Measurements from ENCODE around the gene RHBDL3.
"Not testable (repeated sequence)": the region's sequence is repeated elsewhere in the genome, so short reads cannot be mapped to it uniquely, and the experiment has no call there.

RHBDL3 gene

GRCh38 chr17:32265192-32265923 is at the start of gene RHBDL3:
Gene RHBDL3 (plus strand): TSS chr17:32265832. CDS start chr17:32266190, 358 bp downstream.
- no peak for DNase-seq (ENCODE audit: low read depth)

GRCh38 chr17:32222621-32223020 is 43.0 kb upstream of the RHBDL3 start:
- no peak for DNase-seq (ENCODE audit: low read depth)

- DNase-seq (ENCODE audit: low read depth): no peak
Observed at GRCh38 chr17:32223703-32224102, 41.9 kb upstream of the RHBDL3 start.

- no peak for DNase-seq (ENCODE audit: low read depth)
Observed at GRCh38 chr17:32226886-32227285, 38.7 kb upstream of the RHBDL3 start.

- DNase-seq (ENCODE audit: low read depth): no peak
Observed at GRCh38 chr17:32227910-32228309, 37.7 kb upstream of the RHBDL3 start.

GRCh38 chr17:32235588-32235987 is 30.0 kb upstream of the RHBDL3 start:
- DNase-seq (ENCODE audit: low read depth): no peak

GRCh38 chr17:32239456-32239855 is 26.2 kb upstream of the RHBDL3 start:
- no peak for DNase-seq (ENCODE audit: low read depth)

- DNase-seq (ENCODE audit: low read depth): no peak
Observed at GRCh38 chr17:32240750-32241149, 24.9 kb upstream of the RHBDL3 start.

- DNase-seq (ENCODE audit: low read depth): no peak
Observed at GRCh38 chr17:32241640-32242039, 24.0 kb upstream of the RHBDL3 start.

- no peak for DNase-seq (ENCODE audit: low read depth)
Observed at GRCh38 chr17:32249475-32249874, 16.2 kb upstream of the RHBDL3 start.

GRCh38 chr17:32253117-32253611 is 12.5 kb upstream of the RHBDL3 start:
- peak; percentile 40 for DNase-seq (ENCODE audit: low read depth)

- DNase-seq (ENCODE audit: low read depth): no peak
Observed at GRCh38 chr17:32256012-32256700, 9.5 kb upstream of the RHBDL3 start.

- DNase-seq (ENCODE audit: low read depth): no peak
Observed at GRCh38 chr17:32256701-32257019, 9.0 kb upstream of the RHBDL3 start.

- DNase-seq (ENCODE audit: low read depth): no peak
Observed at GRCh38 chr17:32258383-32259140, 7.1 kb upstream of the RHBDL3 start.

- DNase-seq (ENCODE audit: low read depth): peak; percentile 37
Observed at GRCh38 chr17:32259586-32259985, 6.0 kb upstream of the RHBDL3 start.

- no peak for DNase-seq (ENCODE audit: low read depth)
Observed at GRCh38 chr17:32261417-32261736, 4.3 kb upstream of the RHBDL3 start.

- no peak for DNase-seq (ENCODE audit: low read depth)
Observed at GRCh38 chr17:32261936-32262510, 3.6 kb upstream of the RHBDL3 start.

- not testable (repeated sequence) for DNase-seq (ENCODE audit: low read depth)
Observed at GRCh38 chr17:32263515-32263914, 2.1 kb upstream of the RHBDL3 start.

GRCh38 chr17:32264140-32264799 is 1.4 kb upstream of the RHBDL3 start:
- DNase-seq (ENCODE audit: low read depth): no peak

- DNase-seq (ENCODE audit: low read depth): no peak
Observed at GRCh38 chr17:32264823-32265191, 825 bp upstream of the RHBDL3 start.

- DNase-seq (ENCODE audit: low read depth): no peak
Observed at GRCh38 chr17:32266051-32266388, 388 bp downstream of the RHBDL3 start.
